ENCODE measurements around the gene PRR20E.
"Not testable (repeated sequence)": the region's sequence is repeated elsewhere in the genome, so short reads cannot be mapped to it uniquely, and the experiment has no call there.

PRR20E gene

GRCh38 chr13:57166897-57167296, at the start of gene PRR20E:
Gene PRR20E (plus strand): TSS chr13:57167197. CDS start chr13:57167584, 387 bp downstream.
- not testable (repeated sequence) for DNase-seq

GRCh38 chr13:57123681-57124080, 43.3 kb upstream of the PRR20E start:
- DNase-seq = no peak

GRCh38 chr13:57128909-57129308, 38.1 kb upstream of the PRR20E start:
- DNase-seq = no peak

- DNase-seq = no peak
Measured at GRCh38 chr13:57136093-57136492, 30.9 kb upstream of the PRR20E start.

GRCh38 chr13:57137585-57137984, 29.4 kb upstream of the PRR20E start:
- DNase-seq = no peak

GRCh38 chr13:57138988-57139387, 28.0 kb upstream of the PRR20E start:
- no peak for DNase-seq

GRCh38 chr13:57139781-57140180, 27.2 kb upstream of the PRR20E start:
- not testable (repeated sequence) for DNase-seq

- not testable (repeated sequence) for DNase-seq
Measured at GRCh38 chr13:57140235-57140968, 26.6 kb upstream of the PRR20E start, which contains the start of gene PRR20A. Gene PRR20A (plus strand): TSS chr13:57140918. CDS start chr13:57141305, 387 bp downstream.

GRCh38 chr13:57147188-57147587, 19.8 kb upstream of the PRR20E start, which contains the start of gene PRR20B:
Gene PRR20B (plus strand): TSS chr13:57147488. CDS start chr13:57147875, 387 bp downstream.
- not testable (repeated sequence) for DNase-seq

GRCh38 chr13:57148106-57148505, 18.9 kb upstream of the PRR20E start:
- peak; percentile 0 for DNase-seq

GRCh38 chr13:57153761-57154160, 13.2 kb upstream of the PRR20E start, which contains the start of gene PRR20C:
Gene PRR20C (plus strand): TSS chr13:57154061. CDS start chr13:57154448, 387 bp downstream.
- DNase-seq = not testable (repeated sequence)

GRCh38 chr13:57160332-57160731, 6.7 kb upstream of the PRR20E start, which contains the start of gene PRR20D:
Gene PRR20D (plus strand): TSS chr13:57160632. CDS start chr13:57161019, 387 bp downstream.
- DNase-seq = not testable (repeated sequence)

- no peak for DNase-seq
Measured at GRCh38 chr13:57191667-57192066, 24.7 kb downstream of the PRR20E start.

- DNase-seq = no peak
Measured at GRCh38 chr13:57212989-57213388, 46.0 kb downstream of the PRR20E start.

Measured in activated CD4-positive, alpha-beta T cell treated with anti-CD3 and anti-CD28 coated beads, Interleukin-2, amount 50 U/mL, for 1 hour (primary cell).